Measurements from ENCODE around the gene EXOC5. TPM values are rescaled to one million over a fixed set of nuclear protein-coding genes. Genes with fewer than 3 reads are reported as not detected.
A peak's percentile ranks its signal among the peaks of the same experiment; 100 is the strongest.
"Not testable (repeated sequence)": the region's sequence is repeated elsewhere in the genome, so short reads cannot be mapped to it uniquely, and the experiment has no call there.

Gene EXOC5
- total RNA-seq, 4 donors from 2014 or later: 41.3 to 65.4 (median 43.1) TPM

DNA sequence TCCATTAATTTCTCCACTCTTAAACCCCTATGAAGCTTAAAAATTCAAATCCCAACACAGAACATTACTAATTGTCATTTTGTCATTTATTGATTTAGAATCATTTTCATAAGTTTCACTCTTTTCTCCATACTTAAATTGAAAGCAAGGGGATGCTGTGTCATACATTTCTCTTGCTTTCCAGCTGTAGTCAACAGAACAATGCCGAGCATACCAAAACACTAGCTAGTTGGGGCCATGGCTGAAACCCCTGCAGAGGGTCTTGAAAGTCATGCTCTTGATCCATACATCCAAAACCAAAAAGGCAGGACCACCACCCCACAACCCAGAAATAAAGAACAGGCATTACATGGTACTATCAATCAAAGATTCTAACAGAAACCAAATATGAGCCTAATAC is 9.0 kb downstream of the EXOC5 start:
- TF ChIP-seq POLR2A (IDR thresholded peaks at IDR 0.05): no peak
- TF ChIP-seq, protein P1, sequence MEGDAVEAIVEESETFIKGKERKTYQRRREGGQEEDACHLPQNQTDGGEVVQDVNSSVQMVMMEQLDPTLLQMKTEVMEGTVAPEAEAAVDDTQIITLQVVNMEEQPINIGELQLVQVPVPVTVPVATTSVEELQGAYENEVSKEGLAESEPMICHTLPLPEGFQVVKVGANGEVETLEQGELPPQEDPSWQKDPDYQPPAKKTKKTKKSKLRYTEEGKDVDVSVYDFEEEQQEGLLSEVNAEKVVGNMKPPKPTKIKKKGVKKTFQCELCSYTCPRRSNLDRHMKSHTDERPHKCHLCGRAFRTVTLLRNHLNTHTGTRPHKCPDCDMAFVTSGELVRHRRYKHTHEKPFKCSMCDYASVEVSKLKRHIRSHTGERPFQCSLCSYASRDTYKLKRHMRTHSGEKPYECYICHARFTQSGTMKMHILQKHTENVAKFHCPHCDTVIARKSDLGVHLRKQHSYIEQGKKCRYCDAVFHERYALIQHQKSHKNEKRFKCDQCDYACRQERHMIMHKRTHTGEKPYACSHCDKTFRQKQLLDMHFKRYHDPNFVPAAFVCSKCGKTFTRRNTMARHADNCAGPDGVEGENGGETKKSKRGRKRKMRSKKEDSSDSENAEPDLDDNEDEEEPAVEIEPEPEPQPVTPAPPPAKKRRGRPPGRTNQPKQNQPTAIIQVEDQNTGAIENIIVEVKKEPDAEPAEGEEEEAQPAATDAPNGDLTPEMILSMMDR (IDR thresholded peaks at IDR 0.05): no peak
- 95 to 100% methylated on average over 1 of the region's 1 CpG for WGBS, 2 donors
- no peaks in the 10 kb centered on the region for H3K36me3 ChIP-seq
- no peaks in the 10 kb centered on the region for H3K9me3 ChIP-seq
- no peak overlapping the region for H3K27ac ChIP-seq
- DNase-seq: no peak
- no peaks in the 10 kb centered on the region for H3K27me3 ChIP-seq
- H3K4me1 ChIP-seq: no peaks in the 10 kb centered on the region
- intact Hi-C loops (cut with DNase I): no loop called here
- H3K4me3 ChIP-seq (replicated peaks in 1 of 3): no peak overlapping the region

DNA sequence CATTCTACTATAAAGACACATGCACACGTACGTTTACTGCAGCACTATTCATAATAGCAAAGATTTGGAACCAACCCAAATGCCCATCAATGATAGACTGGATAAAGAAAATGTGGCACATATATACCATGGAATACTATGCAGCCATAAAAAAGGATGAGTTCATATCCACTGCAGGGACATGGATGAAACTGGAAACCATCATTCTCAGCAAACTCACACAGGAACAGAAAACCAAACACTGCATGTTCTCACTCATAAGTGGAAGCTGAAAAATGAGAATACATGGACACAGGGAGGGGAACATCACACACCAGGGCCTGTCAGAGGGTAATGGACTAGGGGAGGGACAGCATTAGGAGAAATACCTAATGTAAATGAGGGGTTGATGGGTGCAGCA is 10.5 kb downstream of the EXOC5 start:
- H3K27ac ChIP-seq; intact Hi-C loops (cut with DNase I); H3K9me3 ChIP-seq; DNase-seq; H3K36me3 ChIP-seq; H3K4me3 ChIP-seq (replicated peaks in 1 of 3); H3K27me3 ChIP-seq; H3K4me1 ChIP-seq: not testable (repeated sequence)
- WGBS, 2 donors: 95 to 97% methylated on average over 2 of the region's 2 CpGs

DNA sequence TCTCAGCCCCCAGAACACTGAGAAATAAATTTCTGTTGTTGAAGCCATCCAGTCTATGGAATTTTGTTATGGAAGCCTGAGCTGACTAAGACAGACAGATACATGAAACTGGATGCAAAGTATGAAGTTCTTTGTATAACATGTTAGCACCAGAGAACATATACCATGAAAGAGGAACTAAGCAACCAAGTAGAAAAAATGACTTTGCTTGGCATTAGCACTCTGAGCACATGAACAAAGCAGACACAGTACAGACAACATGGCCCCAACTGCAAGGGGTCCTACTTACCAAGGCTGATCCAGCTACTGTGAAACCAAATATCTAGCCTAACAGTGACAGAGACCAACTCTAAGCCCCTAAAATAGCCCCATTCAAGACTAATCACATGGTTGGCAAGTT is 13.8 kb downstream of the EXOC5 start:
- Histone ChIP-seq H3K4me3 (replicated peaks in 1 of 3) (no peak overlapping the region), H3K27me3 (no peaks in the 10 kb centered on the region), H3K4me1 (peaks cover 9% of the 10 kb centered on the region in 2 donors), H3K9me3 (no peaks in the 10 kb centered on the region), H3K27ac (no peak overlapping the region), H3K36me3 (no peaks in the 10 kb centered on the region)
- DNase-seq: no peak
- TF ChIP-seq, protein P1 (IDR thresholded peaks at IDR 0.05): no peak
- TF ChIP-seq POLR2A (IDR thresholded peaks at IDR 0.05): no peak
- intact Hi-C loops (cut with DNase I): no loop called here

DNA sequence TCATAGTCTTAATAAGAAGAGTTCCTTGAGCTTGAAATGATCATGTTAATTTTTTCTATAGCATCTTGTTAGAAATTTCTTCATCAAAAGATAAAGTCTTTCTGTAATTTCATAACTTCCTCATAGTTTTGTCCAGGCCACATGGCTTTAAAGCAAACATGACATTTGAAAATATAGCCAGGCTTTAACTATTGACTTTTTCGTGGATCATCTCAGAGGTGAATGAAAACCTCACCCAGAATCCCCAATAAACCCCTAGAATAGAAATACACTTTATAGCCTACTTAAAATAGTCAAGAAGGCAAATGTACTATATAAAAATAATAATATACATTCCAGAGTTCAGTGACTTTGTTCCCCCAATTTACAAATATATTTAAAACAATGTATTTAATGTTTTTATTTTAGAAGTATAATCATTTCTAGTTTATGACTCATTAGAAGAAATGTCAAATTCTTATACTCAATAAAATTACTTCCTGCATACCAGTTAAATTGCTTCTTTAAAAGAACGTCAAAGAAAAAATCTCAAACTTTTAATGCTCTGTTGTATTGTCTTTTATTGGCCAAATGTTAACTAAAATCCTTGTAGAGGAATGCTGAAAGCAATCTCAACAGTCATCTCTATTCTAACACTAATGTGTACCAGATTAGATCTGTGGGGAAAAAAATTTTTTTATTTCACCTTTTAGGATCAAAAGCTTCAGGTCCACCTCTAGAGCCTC is 21.6 kb downstream of the EXOC5 start:
- intact Hi-C loops (cut with DNase I): no loop called here
- WGBS, 2 donors: 82 to 84% methylated on average over 2 of the region's 2 CpGs
- no peak for TF ChIP-seq POLR2A (IDR thresholded peaks at IDR 0.05)
- TF ChIP-seq, protein P1 (IDR thresholded peaks at IDR 0.05): no peak

DNA sequence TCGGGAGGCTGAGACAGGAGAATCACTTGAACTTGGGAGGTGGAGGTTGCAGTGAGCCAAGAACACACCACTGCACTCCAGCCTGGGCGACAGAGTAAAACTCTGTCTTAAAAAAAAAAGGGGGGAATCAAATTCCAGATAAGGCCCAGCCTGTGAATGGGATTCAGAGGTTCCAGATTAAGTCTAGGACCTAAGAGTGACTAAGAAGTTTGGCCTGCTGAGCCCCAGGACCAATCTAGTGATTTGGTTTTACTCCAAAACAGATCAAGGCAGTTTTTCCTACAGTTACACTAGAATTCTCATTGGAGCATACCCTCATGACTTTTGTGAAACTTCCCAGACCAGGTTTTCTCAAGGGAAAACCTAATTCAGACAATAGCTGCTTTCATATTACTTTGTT is 22.8 kb downstream of the EXOC5 start:
- Histone ChIP-seq H3K27ac (peak overlapping the region; percentile 24 to 54 (median 42)), H3K4me1 (peaks cover 0 to 19% of the 10 kb centered on the region in 2 donors), H3K9me3 (no peaks in the 10 kb centered on the region), H3K36me3 (no peaks in the 10 kb centered on the region), H3K4me3 (replicated peaks in 1 of 3) (no peak overlapping the region), H3K27me3 (no peaks in the 10 kb centered on the region)
- 75 to 79% methylated on average over 2 of the region's 2 CpGs for WGBS, 2 donors
- DNase-seq: peak; percentile 9 to 20
- intact Hi-C loops (cut with DNase I): no loop called here
- no peak for TF ChIP-seq POLR2A (IDR thresholded peaks at IDR 0.05)
- TF ChIP-seq, protein P1 (IDR thresholded peaks at IDR 0.05): no peak

More for the DNA sequence above, 21.6 kb downstream of the EXOC5 start:
- no peaks in the 10 kb centered on the region for H3K27me3 ChIP-seq
- no peaks in the 10 kb centered on the region for H3K36me3 ChIP-seq
- DNase-seq: no peak
- H3K4me3 ChIP-seq (replicated peaks in 1 of 3): no peak overlapping the region
- H3K27ac ChIP-seq: peak overlapping the region in 2 of 3 donors; percentile 15 to 42
- H3K4me1 ChIP-seq: peaks cover 9 to 24% of the 10 kb centered on the region in 2 donors
- H3K9me3 ChIP-seq: no peaks in the 10 kb centered on the region
